SK-N-SH treated with all-trans-retinoic acid at 6 μM for 48 hours (cell line): ENCODE results near the gene GPR45.

ENCODE experiments used
- ATAC-seq: fragments of 200-7000 bp; cut with Tn5 transposase; 3 replicates; pipeline ENCODE4 v1.9.1; 2020; ENCODE audit warnings: mild to moderate bottlenecking, moderate library complexity
- ARNTL ChIP-seq: fragments of 450-650 bp; formaldehyde crosslinking; IDR thresholded peaks from 2 replicates; pipeline ENCODE4 v1.5.0; 2020; ENCODE audit warnings: low read depth, mild to moderate bottlenecking, moderate library complexity, borderline replicate concordance
- BACH2 ChIP-seq: fragments of 250-450 bp; sonication (Bioruptor Pico); IDR thresholded peaks from 2 replicates; pipeline ENCODE4 v1.9.0; 2021; ENCODE audit warnings: mild to moderate bottlenecking, borderline replicate concordance
- CSDC2 ChIP-seq: fragments of 250-450 bp; sonication (Bioruptor Pico); IDR thresholded peaks from 2 replicates; pipeline ENCODE4 v1.5.0; 2020; ENCODE audit warnings: mild to moderate bottlenecking, moderate library complexity
- ESRRG ChIP-seq: fragments of 250-450 bp; sonication (Bioruptor Pico); IDR thresholded peaks from 2 replicates; pipeline ENCODE4 v1.6.1; 2021; ENCODE audit warnings: mild to moderate bottlenecking
- GLIS3 ChIP-seq: fragments of 250-450 bp; sonication (Bioruptor Pico); IDR thresholded peaks from 2 replicates; pipeline ENCODE4 v1.5.0; 2020; ENCODE audit warnings: mild to moderate bottlenecking, moderate library complexity
- ISL1 ChIP-seq: fragments of 250-450 bp; sonication (Bioruptor Pico); IDR thresholded peaks from 2 replicates; pipeline ENCODE4 v2.1.2; 2022; ENCODE audit warnings: mild to moderate bottlenecking, moderate library complexity
- OSR1 ChIP-seq: fragments of 250-450 bp; sonication (Bioruptor Pico); IDR thresholded peaks from 2 replicates; pipeline ENCODE4 v1.8.0; 2022; ENCODE audit warnings: moderate library complexity, mild to moderate bottlenecking, inconsistent platforms
- PPARA ChIP-seq: fragments of 250-450 bp; sonication (Bioruptor Pico); IDR thresholded peaks from 2 replicates; pipeline ENCODE4 v1.5.0; 2020; ENCODE audit warnings: mild to moderate bottlenecking, borderline replicate concordance
- RARB ChIP-seq: fragments of 250-450 bp; sonication (Bioruptor Pico); IDR thresholded peaks from 2 replicates; pipeline ENCODE4 v1.8.0; 2021; ENCODE audit warnings: mild to moderate bottlenecking, moderate library complexity
- SNAI2 ChIP-seq: fragments of 250-450 bp; sonication (Bioruptor Pico); IDR thresholded peaks from 2 replicates; pipeline ENCODE4 v1.5.0; 2020; ENCODE audit warnings: mild to moderate bottlenecking, moderate library complexity
- TCF4 ChIP-seq: fragments of 250-450 bp; sonication (Bioruptor Pico); IDR thresholded peaks from 2 replicates; pipeline ENCODE4 v1.8.0; 2021; ENCODE audit warnings: mild to moderate bottlenecking, moderate library complexity, borderline replicate concordance
- TOX ChIP-seq: fragments of 250-450 bp; sonication (Bioruptor Pico); IDR thresholded peaks from 2 replicates; pipeline ENCODE4 v1.8.0; 2021; ENCODE audit warnings: mild to moderate bottlenecking, moderate library complexity, borderline replicate concordance
- ZC3H10 ChIP-seq: fragments of 250-450 bp; sonication (Bioruptor Pico); IDR thresholded peaks from 2 replicates; pipeline ENCODE4 v1.5.1; 2021; ENCODE audit warnings: mild to moderate bottlenecking, moderate library complexity
- ZFP30 ChIP-seq: fragments of 450-650 bp; formaldehyde crosslinking; IDR thresholded peaks from 2 replicates; pipeline ENCODE4 v1.5.0; 2022; ENCODE audit warnings: mild to moderate bottlenecking, moderate library complexity
- ZNF565 ChIP-seq: fragments of 450-650 bp; formaldehyde crosslinking; conservative IDR thresholded peaks from 2 replicates; pipeline ENCODE4 v1.5.0; 2020; ENCODE audit warnings: low read depth, mild to moderate bottlenecking, moderate library complexity
- ZNF70 ChIP-seq: fragments of 450-650 bp; formaldehyde crosslinking; IDR thresholded peaks from 2 replicates; pipeline ENCODE4 v1.5.0; 2020; ENCODE audit warnings: mild to moderate bottlenecking, moderate library complexity
- TF ChIP-seq, protein P1 (sequence below): fragments of 250-450 bp; sonication (Bioruptor Pico); IDR thresholded peaks from 2 replicates; pipeline ENCODE4 v1.5.1; 2020; ENCODE audit warnings: low read depth, mild to moderate bottlenecking, moderate library complexity
- TF ChIP-seq, protein P2 (sequence below): fragments of 250-450 bp; sonication (Bioruptor Pico); IDR thresholded peaks from 2 replicates; pipeline ENCODE4 v1.8.0; 2021; ENCODE audit warnings: low read depth, mild to moderate bottlenecking, moderate library complexity, borderline replicate concordance
- TF ChIP-seq, protein P3 (sequence below): fragments of 250-450 bp; sonication (Bioruptor Pico); IDR thresholded peaks from 2 replicates; pipeline ENCODE4 v1.8.0; 2020; ENCODE audit warnings: mild to moderate bottlenecking, moderate library complexity, borderline replicate concordance
- TF ChIP-seq, protein P4 (sequence below): fragments of 250-450 bp; sonication (Bioruptor Pico); IDR thresholded peaks from 2 replicates; pipeline ENCODE4 v1.5.0; 2020; ENCODE audit warnings: mild to moderate bottlenecking, moderate library complexity
- TF ChIP-seq, protein P5 (sequence below): fragments of 250-450 bp; sonication (Bioruptor Pico); IDR thresholded peaks from 2 replicates; pipeline ENCODE4 v1.5.1; 2021; ENCODE audit warnings: mild to moderate bottlenecking, moderate library complexity

Gene GPR45

DNA sequence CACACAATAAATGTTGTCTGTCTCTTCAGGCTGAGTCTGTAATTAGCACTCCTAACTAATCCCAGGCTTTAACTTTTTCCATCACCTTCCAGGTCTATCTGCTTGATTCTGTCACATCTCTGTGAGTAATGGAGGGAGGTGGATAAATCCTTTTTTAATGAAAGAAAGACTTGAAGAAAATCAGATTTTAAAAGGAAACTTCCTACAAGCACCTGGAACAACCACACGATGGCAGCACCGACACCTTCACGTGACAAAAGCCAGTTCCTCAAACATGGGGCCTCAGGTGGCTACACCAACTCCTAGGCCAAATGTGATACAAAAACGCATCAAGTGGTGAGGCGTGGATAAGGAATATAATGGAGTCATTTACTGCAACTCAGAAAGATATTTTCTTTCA, 46.1 kb downstream of the GPR45 start (continued):
- TF ChIP-seq RARB (CRISPR knock-in tag): no peak
- TF ChIP-seq, protein P1, sequence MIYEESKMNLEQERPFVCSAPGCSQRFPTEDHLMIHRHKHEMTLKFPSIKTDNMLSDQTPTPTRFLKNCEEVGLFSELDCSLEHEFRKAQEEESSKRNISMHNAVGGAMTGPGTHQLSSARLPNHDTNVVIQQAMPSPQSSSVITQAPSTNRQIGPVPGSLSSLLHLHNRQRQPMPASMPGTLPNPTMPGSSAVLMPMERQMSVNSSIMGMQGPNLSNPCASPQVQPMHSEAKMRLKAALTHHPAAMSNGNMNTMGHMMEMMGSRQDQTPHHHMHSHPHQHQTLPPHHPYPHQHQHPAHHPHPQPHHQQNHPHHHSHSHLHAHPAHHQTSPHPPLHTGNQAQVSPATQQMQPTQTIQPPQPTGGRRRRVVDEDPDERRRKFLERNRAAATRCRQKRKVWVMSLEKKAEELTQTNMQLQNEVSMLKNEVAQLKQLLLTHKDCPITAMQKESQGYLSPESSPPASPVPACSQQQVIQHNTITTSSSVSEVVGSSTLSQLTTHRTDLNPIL: no peak
- TF ChIP-seq ZC3H10 (CRISPR knock-in tag): no peak
- TF ChIP-seq ZNF565 (CRISPR knock-in tag): no peak
- TF ChIP-seq CSDC2: no peak
- TF ChIP-seq PPARA: no peak
- TF ChIP-seq TOX (CRISPR knock-in tag): no peak
- no peak for TF ChIP-seq TCF4
- no peak for TF ChIP-seq SNAI2
- TF ChIP-seq, protein P2, sequence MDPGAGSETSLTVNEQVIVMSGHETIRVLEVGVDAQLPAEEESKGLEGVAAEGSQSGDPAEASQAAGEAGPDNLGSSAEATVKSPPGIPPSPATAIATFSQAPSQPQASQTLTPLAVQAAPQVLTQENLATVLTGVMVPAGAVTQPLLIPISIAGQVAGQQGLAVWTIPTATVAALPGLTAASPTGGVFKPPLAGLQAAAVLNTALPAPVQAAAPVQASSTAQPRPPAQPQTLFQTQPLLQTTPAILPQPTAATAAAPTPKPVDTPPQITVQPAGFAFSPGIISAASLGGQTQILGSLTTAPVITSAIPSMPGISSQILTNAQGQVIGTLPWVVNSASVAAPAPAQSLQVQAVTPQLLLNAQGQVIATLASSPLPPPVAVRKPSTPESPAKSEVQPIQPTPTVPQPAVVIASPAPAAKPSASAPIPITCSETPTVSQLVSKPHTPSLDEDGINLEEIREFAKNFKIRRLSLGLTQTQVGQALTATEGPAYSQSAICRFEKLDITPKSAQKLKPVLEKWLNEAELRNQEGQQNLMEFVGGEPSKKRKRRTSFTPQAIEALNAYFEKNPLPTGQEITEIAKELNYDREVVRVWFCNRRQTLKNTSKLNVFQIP: no peak
- TF ChIP-seq, all 23 proteins: peak for 0

DNA sequence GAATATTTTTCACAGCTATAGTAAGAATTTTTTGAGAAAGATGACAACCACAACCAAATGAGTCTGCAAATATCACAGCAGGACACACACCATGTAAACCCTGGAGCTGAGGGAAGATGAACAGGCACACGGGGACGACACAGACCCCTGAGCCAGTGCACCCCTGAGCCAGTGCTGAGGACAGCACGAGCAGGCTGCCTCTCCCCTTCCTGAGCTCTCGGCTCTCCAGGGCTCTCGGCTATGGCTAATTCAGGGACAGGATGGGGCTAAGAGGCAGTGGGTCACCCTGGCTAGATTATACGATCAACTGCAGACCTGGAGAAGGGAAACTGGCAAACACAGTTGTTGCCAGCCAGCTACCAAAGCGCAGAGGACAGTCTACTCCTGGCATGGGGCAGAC, 46.6 kb downstream of the GPR45 start:
- TF ChIP-seq ZNF70: no peak
- TF ChIP-seq TCF4: no peak
- no peak for TF ChIP-seq ESRRG (CRISPR knock-in tag)
- TF ChIP-seq, protein P3, sequence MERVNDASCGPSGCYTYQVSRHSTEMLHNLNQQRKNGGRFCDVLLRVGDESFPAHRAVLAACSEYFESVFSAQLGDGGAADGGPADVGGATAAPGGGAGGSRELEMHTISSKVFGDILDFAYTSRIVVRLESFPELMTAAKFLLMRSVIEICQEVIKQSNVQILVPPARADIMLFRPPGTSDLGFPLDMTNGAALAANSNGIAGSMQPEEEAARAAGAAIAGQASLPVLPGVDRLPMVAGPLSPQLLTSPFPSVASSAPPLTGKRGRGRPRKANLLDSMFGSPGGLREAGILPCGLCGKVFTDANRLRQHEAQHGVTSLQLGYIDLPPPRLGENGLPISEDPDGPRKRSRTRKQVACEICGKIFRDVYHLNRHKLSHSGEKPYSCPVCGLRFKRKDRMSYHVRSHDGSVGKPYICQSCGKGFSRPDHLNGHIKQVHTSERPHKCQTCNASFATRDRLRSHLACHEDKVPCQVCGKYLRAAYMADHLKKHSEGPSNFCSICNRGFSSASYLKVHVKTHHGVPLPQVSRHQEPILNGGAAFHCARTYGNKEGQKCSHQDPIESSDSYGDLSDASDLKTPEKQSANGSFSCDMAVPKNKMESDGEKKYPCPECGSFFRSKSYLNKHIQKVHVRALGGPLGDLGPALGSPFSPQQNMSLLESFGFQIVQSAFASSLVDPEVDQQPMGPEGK (CRISPR knock-in tag): no peak
- no peak for TF ChIP-seq GLIS3 (CRISPR knock-in tag)
- no peak for TF ChIP-seq ZC3H10 (CRISPR knock-in tag)
- no peak for TF ChIP-seq ZFP30 (CRISPR knock-in tag)

DNA sequence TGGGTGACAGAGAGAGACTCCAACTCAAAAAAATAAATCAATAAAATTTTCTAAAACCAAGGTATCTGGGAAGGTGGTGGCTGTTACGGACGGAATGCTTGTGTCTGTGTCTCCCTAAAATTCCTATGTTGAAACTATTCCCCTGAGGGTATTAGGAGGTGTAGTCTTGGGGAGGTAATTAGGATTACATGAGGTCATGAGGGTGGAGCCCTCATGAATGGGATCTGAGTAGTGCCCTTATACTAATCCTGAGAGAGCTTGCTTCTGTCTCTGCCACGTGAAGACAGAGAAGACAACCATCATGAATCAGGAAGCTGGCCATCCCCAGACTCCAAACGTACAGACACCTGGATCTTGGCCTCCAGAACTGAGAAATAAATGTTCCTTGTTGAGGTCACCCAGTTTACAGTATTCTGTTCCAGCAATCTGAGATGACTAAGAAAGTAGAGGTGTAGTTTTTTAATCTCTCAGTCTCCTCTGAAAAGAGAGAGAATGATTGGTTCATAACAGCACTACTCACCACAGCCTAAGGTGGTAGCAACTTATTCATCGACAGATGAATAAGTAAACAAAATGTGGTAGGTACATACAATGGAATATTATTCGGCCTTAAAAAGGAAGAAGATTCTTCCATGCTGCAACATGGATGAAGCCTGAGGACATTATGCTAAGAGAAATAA, 49.6 kb downstream of the GPR45 start:
- no peak for ATAC-seq
- no peak for TF ChIP-seq RARB (CRISPR knock-in tag)
- TF ChIP-seq CSDC2: no peak
- no peak for TF ChIP-seq ESRRG (CRISPR knock-in tag)
- no peak for TF ChIP-seq BACH2 (CRISPR knock-in tag)
- no peak for TF ChIP-seq GLIS3 (CRISPR knock-in tag)
- TF ChIP-seq TCF4: no peak
- TF ChIP-seq, protein P4, sequence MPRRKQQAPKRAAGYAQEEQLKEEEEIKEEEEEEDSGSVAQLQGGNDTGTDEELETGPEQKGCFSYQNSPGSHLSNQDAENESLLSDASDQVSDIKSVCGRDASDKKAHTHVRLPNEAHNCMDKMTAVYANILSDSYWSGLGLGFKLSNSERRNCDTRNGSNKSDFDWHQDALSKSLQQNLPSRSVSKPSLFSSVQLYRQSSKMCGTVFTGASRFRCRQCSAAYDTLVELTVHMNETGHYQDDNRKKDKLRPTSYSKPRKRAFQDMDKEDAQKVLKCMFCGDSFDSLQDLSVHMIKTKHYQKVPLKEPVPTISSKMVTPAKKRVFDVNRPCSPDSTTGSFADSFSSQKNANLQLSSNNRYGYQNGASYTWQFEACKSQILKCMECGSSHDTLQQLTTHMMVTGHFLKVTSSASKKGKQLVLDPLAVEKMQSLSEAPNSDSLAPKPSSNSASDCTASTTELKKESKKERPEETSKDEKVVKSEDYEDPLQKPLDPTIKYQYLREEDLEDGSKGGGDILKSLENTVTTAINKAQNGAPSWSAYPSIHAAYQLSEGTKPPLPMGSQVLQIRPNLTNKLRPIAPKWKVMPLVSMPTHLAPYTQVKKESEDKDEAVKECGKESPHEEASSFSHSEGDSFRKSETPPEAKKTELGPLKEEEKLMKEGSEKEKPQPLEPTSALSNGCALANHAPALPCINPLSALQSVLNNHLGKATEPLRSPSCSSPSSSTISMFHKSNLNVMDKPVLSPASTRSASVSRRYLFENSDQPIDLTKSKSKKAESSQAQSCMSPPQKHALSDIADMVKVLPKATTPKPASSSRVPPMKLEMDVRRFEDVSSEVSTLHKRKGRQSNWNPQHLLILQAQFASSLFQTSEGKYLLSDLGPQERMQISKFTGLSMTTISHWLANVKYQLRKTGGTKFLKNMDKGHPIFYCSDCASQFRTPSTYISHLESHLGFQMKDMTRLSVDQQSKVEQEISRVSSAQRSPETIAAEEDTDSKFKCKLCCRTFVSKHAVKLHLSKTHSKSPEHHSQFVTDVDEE: no peak
- TF ChIP-seq OSR1 (CRISPR knock-in tag): no peak
- no peak for TF ChIP-seq ARNTL (CRISPR knock-in tag)
- TF ChIP-seq, protein P5, sequence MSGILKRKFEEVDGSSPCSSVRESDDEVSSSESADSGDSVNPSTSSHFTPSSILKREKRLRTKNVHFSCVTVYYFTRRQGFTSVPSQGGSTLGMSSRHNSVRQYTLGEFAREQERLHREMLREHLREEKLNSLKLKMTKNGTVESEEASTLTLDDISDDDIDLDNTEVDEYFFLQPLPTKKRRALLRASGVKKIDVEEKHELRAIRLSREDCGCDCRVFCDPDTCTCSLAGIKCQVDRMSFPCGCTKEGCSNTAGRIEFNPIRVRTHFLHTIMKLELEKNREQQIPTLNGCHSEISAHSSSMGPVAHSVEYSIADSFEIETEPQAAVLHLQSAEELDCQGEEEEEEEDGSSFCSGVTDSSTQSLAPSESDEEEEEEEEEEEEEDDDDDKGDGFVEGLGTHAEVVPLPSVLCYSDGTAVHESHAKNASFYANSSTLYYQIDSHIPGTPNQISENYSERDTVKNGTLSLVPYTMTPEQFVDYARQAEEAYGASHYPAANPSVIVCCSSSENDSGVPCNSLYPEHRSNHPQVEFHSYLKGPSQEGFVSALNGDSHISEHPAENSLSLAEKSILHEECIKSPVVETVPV (CRISPR knock-in tag): no peak
- TF ChIP-seq, protein P2: no peak
- no peak for TF ChIP-seq PPARA
- TF ChIP-seq ZFP30 (CRISPR knock-in tag): no peak
- no peak for TF ChIP-seq ISL1
- no peak for TF ChIP-seq TOX (CRISPR knock-in tag)
- TF ChIP-seq ZC3H10 (CRISPR knock-in tag): no peak

More for the DNA sequence above, 46.6 kb downstream of the GPR45 start:
- ATAC-seq: no peak
